Suprapubic skin (tissue), 4 donors: ENCODE results near the gene NPEPL1. TPM values are rescaled to one million over a fixed set of nuclear protein-coding genes. Genes with fewer than 3 reads are reported as not detected.

Experiments
- DNase-seq, 2 donors: peaks; one replicate each; pipeline ENCODE4 v3.0.0-alpha.2; 2019; ENCODE audit warnings: low spot score in 2 of 2
- H3K27ac ChIP-seq: fragments of 200-600 bp; sonication (generic); one replicate; pipeline ENCODE4 v1.5.1; 2019
- H3K27me3 ChIP-seq: fragments of 200-600 bp; sonication (generic); one replicate; pipeline ENCODE4 v1.5.1; 2019
- H3K36me3 ChIP-seq: fragments of 200-600 bp; sonication (generic); one replicate; pipeline ENCODE4 v1.5.1; 2019
- H3K4me1 ChIP-seq: fragments of 200-600 bp; sonication (generic); one replicate; pipeline ENCODE4 v1.5.1; 2019
- H3K4me3 ChIP-seq: fragments of 200-600 bp; sonication (generic); one replicate; pipeline ENCODE4 v1.5.1; 2019; ENCODE audit warnings: mild to moderate bottlenecking
- H3K9me3 ChIP-seq: fragments of 200-600 bp; sonication (generic); one replicate; pipeline ENCODE4 v1.5.1; 2019
- CTCF ChIP-seq, 2 donors: fragments of 200-600 bp in 1 of 2; fragments of 450-650 bp in 1 of 2; sonication (generic) in 1 of 2; IDR thresholded peaks; one replicate each; pipeline ENCODE4 v1.5.1; 2016 to 2019; ENCODE audit warnings: antibody characterized with exemption in 2 of 2, mild to moderate bottlenecking in 1 of 2, moderate library complexity in 1 of 2
- EP300 ChIP-seq: sonication (generic); formaldehyde crosslinking; IDR thresholded peaks from one replicate; pipeline ENCODE4 v1.6.1; 2017; ENCODE audit warnings: antibody characterized with exemption
- POLR2A ChIP-seq, 2 donors: fragments of 450-650 bp; IDR thresholded peaks; one replicate each; pipeline ENCODE4 v1.6.1; 2017; ENCODE audit warnings: antibody characterized with exemption in 2 of 2, mild to moderate bottlenecking in 2 of 2, moderate library complexity in 2 of 2
- POLR2AphosphoS5 ChIP-seq, 3 donors: sonication (generic); formaldehyde crosslinking; IDR thresholded peaks; one replicate each; pipeline ENCODE4 v1.6.1; 2017; ENCODE audit warnings: antibody characterized with exemption in 3 of 3
- WGBS: methylation state at CpG from one replicate; pipeline ENCODE4 v1.1.5; 2018; 5-methylcytosine and 5-hydroxymethylcytosine counted together
- total RNA-seq, 4 donors: library from RNA; depleted of rRNA; stranded (reverse); fragments of >200 nt; gene quantifications; one replicate each; pipeline ENCODE4 v1.1.0, GENCODE V29; 2016

Gene NPEPL1
- total RNA-seq, 4 donors from 2014 or later, result 21.0 to 69.2 (median 42.0) TPM

- DNase-seq, result peak; percentile 35 to 69
- no peak overlapping the region for H3K27ac ChIP-seq
- TF ChIP-seq POLR2AphosphoS5 (IDR thresholded peaks at IDR 0.05) (no peak), POLR2A (IDR thresholded peaks at IDR 0.05) (no peak), CTCF (IDR thresholded peaks at IDR 0.05) (no peak), EP300 (no peak)
- H3K4me3 ChIP-seq, result no peak overlapping the region
- peaks cover 77% of the 10 kb centered on the region for H3K36me3 ChIP-seq
- H3K27me3 ChIP-seq, result no peaks in the 10 kb centered on the region
- H3K4me1 ChIP-seq, result no peaks in the 10 kb centered on the region
- WGBS, result 89% methylated on average over 28 of the region's 28 CpGs
- no peaks in the 10 kb centered on the region for H3K9me3 ChIP-seq
Measured at GRCh38 chr20:58702859-58703648, 10.5 kb downstream of the NPEPL1 start.

- WGBS, result 97% methylated on average over 12 of the region's 12 CpGs
- no peak overlapping the region for H3K27ac ChIP-seq
- peaks cover 77% of the 10 kb centered on the region for H3K36me3 ChIP-seq
- H3K4me1 ChIP-seq, result no peaks in the 10 kb centered on the region
- TF ChIP-seq CTCF (IDR thresholded peaks at IDR 0.05) (no peak), POLR2AphosphoS5 (IDR thresholded peaks at IDR 0.05) (no peak), POLR2A (IDR thresholded peaks at IDR 0.05) (no peak), EP300 (no peak)
- no peak overlapping the region for H3K4me3 ChIP-seq
- DNase-seq, result peak; percentile 29 to 40
- no peaks in the 10 kb centered on the region for H3K27me3 ChIP-seq
- H3K9me3 ChIP-seq, result no peaks in the 10 kb centered on the region
Measured at GRCh38 chr20:58703765-58704371, 11.3 kb downstream of the NPEPL1 start.

GRCh38 chr20:58705208-58705926 is 12.8 kb downstream of the NPEPL1 start:
- TF ChIP-seq EP300, result no peak
- TF ChIP-seq CTCF (IDR thresholded peaks at IDR 0.05), result no peak
- H3K4me3 ChIP-seq, result no peak overlapping the region
- peak in 1 of 2 donors; percentile 72 for DNase-seq
- 84% methylated on average over 14 of the region's 14 CpGs for WGBS
- peaks cover 63% of the 10 kb centered on the region for H3K36me3 ChIP-seq
- H3K27ac ChIP-seq, result no peak overlapping the region
- no peaks in the 10 kb centered on the region for H3K27me3 ChIP-seq
- no peaks in the 10 kb centered on the region for H3K4me1 ChIP-seq
- H3K9me3 ChIP-seq, result no peaks in the 10 kb centered on the region

GRCh38 chr20:58706150-58706892 is 13.7 kb downstream of the NPEPL1 start:
- no peak for TF ChIP-seq POLR2AphosphoS5 (IDR thresholded peaks at IDR 0.05)
- no peak for TF ChIP-seq CTCF (IDR thresholded peaks at IDR 0.05)
- no peak for TF ChIP-seq EP300
- no peak for TF ChIP-seq POLR2A (IDR thresholded peaks at IDR 0.05)
- DNase-seq, result peak; percentile 45 to 76
- 90% methylated on average over 18 of the region's 20 CpGs for WGBS
- no peaks in the 10 kb centered on the region for H3K27me3 ChIP-seq
- no peak overlapping the region for H3K4me3 ChIP-seq
- H3K4me1 ChIP-seq, result no peaks in the 10 kb centered on the region
- H3K27ac ChIP-seq, result no peak overlapping the region
- H3K36me3 ChIP-seq, result peaks cover 67% of the 10 kb centered on the region
- H3K9me3 ChIP-seq, result no peaks in the 10 kb centered on the region
